Activated CD4-positive, alpha-beta T cell treated with anti-CD3 and anti-CD28 coated beads, Interleukin-2, amount 10 ng/mL, durations not matched to agents 24 days and 14 days (primary cell): ENCODE measurements around the gene CFAP61. TPM values are rescaled to one million over a fixed set of nuclear protein-coding genes. Genes with fewer than 3 reads are reported as not detected.
A peak's percentile ranks its signal among the peaks of the same experiment; 100 is the strongest.

Source experiments
- DNase-seq: peaks from one replicate; pipeline ENCODE4 v3.0.0; 2022
- H3K27ac Mint-ChIP-seq: one replicate; pipeline ENCODE4 v1.8.0; 2022; ENCODE audit warnings: mild to moderate bottlenecking, mixed read lengths
- H3K27me3 Mint-ChIP-seq: one replicate; pipeline ENCODE4 v1.8.0; 2022; ENCODE audit warnings: mixed read lengths
- H3K36me3 Mint-ChIP-seq: one replicate; pipeline ENCODE4 v1.8.0; 2022; ENCODE audit warnings: low read depth, mild to moderate bottlenecking, mixed read lengths
- H3K4me1 Mint-ChIP-seq: one replicate; pipeline ENCODE4 v1.8.0; 2021; ENCODE audit warnings: mixed read lengths
- H3K4me3 Mint-ChIP-seq: one replicate; pipeline ENCODE4 v1.8.0; 2022; ENCODE audit warnings: mild to moderate bottlenecking, moderate library complexity, mixed read lengths
- H3K9me3 Mint-ChIP-seq: one replicate; pipeline ENCODE4 v1.8.0; 2021; ENCODE audit warnings: mixed read lengths
- intact Hi-C: fragments of 100-400 bp; cut with micrococcal nuclease; formaldehyde crosslinking; loops from one replicate; pipeline ENCODE4 v1.15.1; 2023
- total RNA-seq: library from RNA; stranded (reverse); gene quantifications from 2 replicates; pipeline ENCODE4 v1.2.3, GENCODE V29; 2022

The CFAP61 gene
- total RNA-seq, 1 donor from 2014 or later, result not detected

DNA sequence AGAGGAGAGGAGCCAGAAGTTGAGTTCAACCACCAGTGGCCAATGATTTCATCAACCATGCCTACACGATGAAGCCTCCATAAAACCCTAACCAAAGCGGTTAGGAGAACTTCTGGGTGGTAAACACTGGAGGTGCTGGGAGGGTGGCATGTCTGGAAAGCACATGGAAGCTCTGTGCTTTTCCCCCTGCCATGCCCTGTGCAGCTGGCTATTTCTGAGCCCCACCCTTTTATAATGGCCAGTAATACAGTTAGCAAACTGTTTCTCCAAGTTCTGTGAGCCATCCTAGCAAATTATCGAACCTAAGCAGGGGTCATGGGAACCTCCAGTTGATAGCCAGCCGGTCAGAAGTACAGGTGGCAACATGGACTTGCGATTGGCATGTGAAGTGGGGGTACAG lies 167.8 kb downstream of the CFAP61 start:
- no peaks in the 10 kb centered on the region for H3K36me3 Mint-ChIP-seq
- H3K27ac Mint-ChIP-seq, result no peak overlapping the region
- no peak overlapping the region for H3K4me3 Mint-ChIP-seq
- peaks cover 5% of the 10 kb centered on the region for H3K9me3 Mint-ChIP-seq
- intact Hi-C loops, result no loop called here
- no peak for DNase-seq
- H3K27me3 Mint-ChIP-seq, result peaks cover 7% of the 10 kb centered on the region
- no peaks in the 10 kb centered on the region for H3K4me1 Mint-ChIP-seq

GRCh38 chr20:20223981-20224380 lies 171.6 kb downstream of the CFAP61 start:
- Mint-ChIP-seq H3K4me3 (no peak overlapping the region), H3K9me3 (no peaks in the 10 kb centered on the region), H3K27ac (no peak overlapping the region), H3K27me3 (peaks cover 7% of the 10 kb centered on the region), H3K36me3 (no peaks in the 10 kb centered on the region), H3K4me1 (no peaks in the 10 kb centered on the region)
- intact Hi-C loops, result no loop called here
- DNase-seq, result no peak

DNA sequence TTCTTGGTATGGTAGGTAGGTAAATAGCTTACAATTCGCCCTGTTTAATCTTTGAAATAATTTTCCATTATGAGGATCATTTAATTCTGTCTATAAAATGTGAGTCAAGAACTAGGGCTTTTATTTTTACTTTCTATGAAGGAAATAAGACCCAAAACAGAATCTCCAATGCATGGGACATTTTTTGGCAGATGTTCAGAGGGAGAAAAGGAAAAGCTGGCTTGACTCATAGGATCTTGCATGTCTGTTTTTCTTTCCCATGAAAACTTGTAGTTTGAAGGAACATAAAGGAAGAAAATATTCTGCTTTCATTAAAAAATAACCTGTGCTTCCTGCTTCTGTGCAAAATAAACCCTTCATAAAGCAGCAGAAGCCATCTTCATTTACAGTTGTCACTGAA lies 172.5 kb downstream of the CFAP61 start:
- Mint-ChIP-seq H3K4me1 (no peaks in the 10 kb centered on the region), H3K9me3 (no peaks in the 10 kb centered on the region), H3K27me3 (peaks cover 7% of the 10 kb centered on the region), H3K4me3 (no peak overlapping the region), H3K36me3 (no peaks in the 10 kb centered on the region), H3K27ac (no peak overlapping the region)
- no peak for DNase-seq
- intact Hi-C loops, result no loop called here

DNA sequence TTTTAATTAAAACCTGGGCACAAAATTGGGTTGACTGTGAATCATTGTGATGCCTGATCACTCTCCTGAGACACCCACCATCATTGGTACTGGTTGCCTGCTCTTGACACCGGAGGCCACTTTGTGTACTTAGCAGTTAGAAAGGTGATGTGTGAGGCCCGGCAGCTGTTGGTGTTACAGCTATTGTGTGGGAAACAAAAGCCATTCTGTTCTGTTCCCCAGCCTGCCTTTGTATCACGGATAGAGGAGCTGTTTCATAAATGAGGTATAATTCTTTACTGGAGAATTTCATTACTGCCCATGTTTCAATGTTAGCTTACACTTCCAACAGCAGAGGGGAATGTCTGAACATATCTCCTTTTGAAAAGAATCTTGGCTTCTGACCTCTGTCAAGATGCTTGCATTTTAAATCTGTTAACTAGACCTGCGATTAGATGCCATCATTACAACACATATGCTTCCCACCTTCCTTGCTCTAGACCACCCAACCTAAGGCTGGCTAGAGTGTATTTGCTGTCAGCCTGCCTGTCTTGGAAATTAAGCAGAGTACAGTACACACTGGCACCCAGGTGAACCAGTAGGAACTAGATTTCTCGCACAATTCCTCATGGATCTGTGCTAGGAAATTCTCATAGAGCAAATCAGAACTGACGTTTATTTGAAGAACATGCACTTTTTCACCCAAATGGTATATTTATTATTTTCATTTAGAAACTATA lies 173.2 kb downstream of the CFAP61 start:
- Mint-ChIP-seq H3K4me3 (no peak overlapping the region), H3K27me3 (peaks cover 7% of the 10 kb centered on the region), H3K9me3 (no peaks in the 10 kb centered on the region), H3K4me1 (no peaks in the 10 kb centered on the region), H3K36me3 (no peaks in the 10 kb centered on the region), H3K27ac (no peak overlapping the region)
- no peak for DNase-seq
- intact Hi-C loops, result no loop called here

GRCh38 chr20:20226554-20226953 lies 174.2 kb downstream of the CFAP61 start:
- H3K4me1 Mint-ChIP-seq, result no peaks in the 10 kb centered on the region
- no peaks in the 10 kb centered on the region for H3K9me3 Mint-ChIP-seq
- no peaks in the 10 kb centered on the region for H3K36me3 Mint-ChIP-seq
- H3K4me3 Mint-ChIP-seq, result no peak overlapping the region
- DNase-seq, result no peak
- intact Hi-C loops, result no loop called here
- no peak overlapping the region for H3K27ac Mint-ChIP-seq
- H3K27me3 Mint-ChIP-seq, result peaks cover 10% of the 10 kb centered on the region

DNA sequence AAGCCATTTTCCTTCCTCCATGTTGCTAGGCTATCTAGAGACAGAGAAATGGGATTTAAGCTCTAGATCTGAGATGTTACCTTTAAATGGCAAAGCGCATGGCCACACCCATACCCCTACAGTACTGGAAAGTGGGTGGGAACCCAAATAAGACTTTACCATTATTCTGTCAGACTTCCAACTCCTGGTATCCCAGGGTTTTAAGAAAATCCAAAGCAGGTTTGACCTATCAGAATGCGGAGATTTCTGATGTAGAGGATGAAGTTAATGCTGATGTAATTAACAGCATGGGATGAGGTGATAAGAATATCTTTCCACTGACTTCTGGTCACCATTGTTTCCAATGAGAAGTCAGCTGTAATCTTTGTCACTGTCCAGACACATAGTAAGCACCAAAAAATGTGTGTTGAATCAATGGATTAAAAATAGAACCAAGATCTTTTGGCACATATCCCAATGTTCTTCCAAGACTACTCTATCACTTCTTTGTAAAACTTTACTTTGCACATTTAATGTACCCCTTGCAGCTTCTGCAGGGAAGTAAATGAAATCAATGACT lies 174.8 kb downstream of the CFAP61 start:
- DNase-seq, result no peak
- Mint-ChIP-seq H3K27me3 (peaks cover 10% of the 10 kb centered on the region), H3K4me1 (no peaks in the 10 kb centered on the region), H3K36me3 (no peaks in the 10 kb centered on the region), H3K27ac (no peak overlapping the region), H3K4me3 (no peak overlapping the region), H3K9me3 (no peaks in the 10 kb centered on the region)
- intact Hi-C loops, result no loop called here

GRCh38 chr20:20228351-20228750 lies 176.0 kb downstream of the CFAP61 start:
- Mint-ChIP-seq H3K9me3 (no peaks in the 10 kb centered on the region), H3K4me1 (no peaks in the 10 kb centered on the region), H3K27me3 (peaks cover 10% of the 10 kb centered on the region), H3K36me3 (no peaks in the 10 kb centered on the region), H3K4me3 (no peak overlapping the region), H3K27ac (no peak overlapping the region)
- DNase-seq, result no peak
- intact Hi-C loops, result no loop called here

GRCh38 chr20:20229595-20229994 lies 177.3 kb downstream of the CFAP61 start:
- DNase-seq, result no peak
- no peaks in the 10 kb centered on the region for H3K36me3 Mint-ChIP-seq
- H3K27me3 Mint-ChIP-seq, result peaks cover 5% of the 10 kb centered on the region
- H3K9me3 Mint-ChIP-seq, result no peaks in the 10 kb centered on the region
- intact Hi-C loops, result no loop called here
- H3K27ac Mint-ChIP-seq, result no peak overlapping the region
- H3K4me1 Mint-ChIP-seq, result no peaks in the 10 kb centered on the region
- H3K4me3 Mint-ChIP-seq, result no peak overlapping the region

- Mint-ChIP-seq H3K9me3 (no peaks in the 10 kb centered on the region), H3K27me3 (peaks cover 5% of the 10 kb centered on the region), H3K4me3 (no peak overlapping the region), H3K27ac (no peak overlapping the region), H3K4me1 (no peaks in the 10 kb centered on the region), H3K36me3 (no peaks in the 10 kb centered on the region)
- intact Hi-C loops, result no loop called here
- no peak for DNase-seq
Measured at GRCh38 chr20:20230741-20231140, 178.4 kb downstream of the CFAP61 start.

- peaks cover 5% of the 10 kb centered on the region for H3K27me3 Mint-ChIP-seq
- intact Hi-C loops, result no loop called here
Measured at GRCh38 chr20:20231528-20232298, 179.4 kb downstream of the CFAP61 start.

DNA sequence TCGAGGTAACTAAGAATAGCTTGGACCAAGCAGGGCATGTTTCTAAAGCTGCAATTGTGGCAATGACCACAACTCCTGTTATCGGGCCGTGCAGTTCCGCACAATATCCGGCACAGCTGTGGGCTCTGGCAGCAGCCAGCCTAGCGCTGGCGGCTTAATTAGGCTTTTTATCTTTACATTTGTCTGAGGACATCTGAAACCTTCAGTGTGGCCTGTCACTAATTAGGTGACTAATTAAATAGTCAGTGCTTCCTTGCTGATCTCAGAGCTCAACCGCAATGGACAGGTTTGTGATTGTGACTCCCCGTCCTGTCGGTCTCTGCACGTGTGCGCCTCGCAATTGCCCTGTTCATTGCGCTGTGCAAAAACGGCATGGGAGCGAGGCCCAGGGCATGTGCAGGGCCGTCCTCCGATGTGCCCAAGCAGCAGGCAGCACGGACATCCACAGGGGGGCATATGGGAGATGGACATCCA lies 180.7 kb downstream of the CFAP61 start:
- DNase-seq, result no peak
- intact Hi-C loops, result no loop called here
- no peak overlapping the region for H3K27ac Mint-ChIP-seq
- H3K4me3 Mint-ChIP-seq, result no peak overlapping the region
- no peaks in the 10 kb centered on the region for H3K9me3 Mint-ChIP-seq
- peaks cover 5% of the 10 kb centered on the region for H3K27me3 Mint-ChIP-seq
- peaks cover 2% of the 10 kb centered on the region for H3K4me1 Mint-ChIP-seq
- H3K36me3 Mint-ChIP-seq, result no peaks in the 10 kb centered on the region

More at GRCh38 chr20:20231528-20232298, 179.4 kb downstream of the CFAP61 start:
- Mint-ChIP-seq H3K27ac (no peak overlapping the region), H3K4me1 (no peaks in the 10 kb centered on the region), H3K9me3 (no peaks in the 10 kb centered on the region), H3K4me3 (no peak overlapping the region), H3K36me3 (no peaks in the 10 kb centered on the region)
- no peak for DNase-seq

DNA sequence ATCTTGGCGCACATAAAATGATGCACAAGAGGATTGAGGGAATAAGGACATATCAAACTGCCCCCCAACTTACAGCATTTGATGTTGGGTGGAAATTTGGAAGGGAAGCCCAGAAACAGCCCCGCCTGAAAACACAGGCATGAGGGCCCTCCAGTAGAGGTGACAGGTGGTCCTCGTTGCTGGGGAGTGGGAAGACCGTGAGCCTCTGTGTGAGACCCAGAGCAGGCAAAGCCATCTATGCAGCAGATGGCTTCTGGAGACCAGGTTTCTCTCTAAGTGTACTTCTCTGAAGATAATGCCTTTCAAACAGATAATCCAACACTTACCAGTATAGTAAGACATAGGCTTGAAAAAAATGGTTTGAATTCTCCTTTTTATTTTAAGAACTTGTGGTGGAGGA lies 183.3 kb downstream of the CFAP61 start:
- peaks cover 5% of the 10 kb centered on the region for H3K27me3 Mint-ChIP-seq
- H3K36me3 Mint-ChIP-seq, result no peaks in the 10 kb centered on the region
- H3K4me3 Mint-ChIP-seq, result no peak overlapping the region
- no peaks in the 10 kb centered on the region for H3K9me3 Mint-ChIP-seq
- H3K27ac Mint-ChIP-seq, result no peak overlapping the region
- no peak for DNase-seq
- intact Hi-C loops, result loop anchor here (2.0 kb wide), 1 partner anchor 151 kb away; no protein-coding TSS in a partner anchor
- peaks cover 2% of the 10 kb centered on the region for H3K4me1 Mint-ChIP-seq

DNA sequence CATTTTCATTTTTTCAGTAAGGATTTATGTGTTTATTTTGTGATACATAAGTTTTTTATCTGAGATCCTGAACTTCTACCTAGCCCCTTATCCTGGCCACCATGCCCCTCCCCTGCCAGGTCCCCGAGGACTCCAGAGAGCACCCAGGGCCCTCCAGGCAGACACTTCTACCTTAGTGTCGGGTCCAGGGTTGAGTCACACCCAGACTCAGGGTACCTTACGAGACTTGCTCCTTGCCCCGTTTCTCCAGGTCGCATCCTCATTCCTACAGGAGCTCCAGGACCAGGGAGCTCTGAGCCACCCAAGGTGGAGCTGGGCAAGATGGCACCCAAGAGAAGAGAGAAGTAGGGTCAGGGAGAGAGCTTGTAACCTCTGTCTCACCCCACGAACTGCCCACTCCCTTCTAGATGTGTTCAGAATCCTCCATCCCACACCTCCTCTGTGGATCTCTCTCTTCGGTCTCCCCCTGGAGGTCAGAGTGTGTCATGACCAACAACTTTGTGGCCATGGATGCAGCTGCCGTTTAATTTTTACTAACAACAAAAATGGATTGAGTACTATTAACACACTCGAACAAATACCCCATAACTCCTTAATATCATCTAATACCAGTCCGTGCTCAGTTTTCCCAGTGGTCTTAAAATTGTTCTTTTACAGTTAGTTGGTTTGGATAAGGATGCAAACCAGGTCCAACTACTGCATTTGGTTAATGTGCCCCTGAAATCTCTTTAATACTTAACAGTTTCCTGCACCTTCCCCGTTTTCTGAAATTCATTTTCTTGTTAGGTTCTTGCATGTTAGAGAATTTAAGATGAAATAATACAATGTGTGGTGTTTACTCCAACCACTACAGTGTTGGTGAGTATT lies 185.0 kb downstream of the CFAP61 start:
- H3K27me3 Mint-ChIP-seq, result peaks cover 1% of the 10 kb centered on the region
- DNase-seq, result peak; percentile 78
- H3K27ac Mint-ChIP-seq, result no peak overlapping the region
- H3K4me3 Mint-ChIP-seq, result no peak overlapping the region
- peaks cover 2% of the 10 kb centered on the region for H3K4me1 Mint-ChIP-seq
- no peaks in the 10 kb centered on the region for H3K36me3 Mint-ChIP-seq
- H3K9me3 Mint-ChIP-seq, result no peaks in the 10 kb centered on the region
- intact Hi-C loops, result loop anchor here (2.0 kb wide), 1 partner anchor 153 kb away; no protein-coding TSS in a partner anchor
